Measurements from ENCODE around the gene SLC6A13.

DNA sequence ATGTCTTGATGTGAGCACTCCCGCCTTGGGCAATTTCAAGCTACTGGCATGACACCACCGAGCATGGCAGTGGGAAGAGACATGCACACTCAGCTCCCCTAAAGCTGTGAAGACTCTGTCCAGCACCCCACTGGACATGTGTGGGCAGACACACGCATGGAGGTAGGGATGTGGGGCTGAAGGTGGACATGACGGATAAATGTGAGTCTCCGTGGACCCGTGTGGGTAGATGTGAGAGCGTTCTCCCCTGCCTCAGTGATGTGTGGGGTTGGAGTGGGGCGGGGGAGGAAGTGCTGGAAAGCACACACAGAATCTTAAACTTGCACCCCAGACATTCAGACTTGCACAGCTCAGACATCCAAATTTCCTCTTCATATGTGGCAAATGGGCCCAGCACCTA is 61.3 kb downstream of the SLC6A13 start:
- TF ChIP-seq CTCF (IDR thresholded peaks at IDR 0.05), result no peak
- no peak for TF ChIP-seq POLR2A (IDR thresholded peaks at IDR 0.05)
